Measurements from ENCODE around the gene HS1BP3.

DNA sequence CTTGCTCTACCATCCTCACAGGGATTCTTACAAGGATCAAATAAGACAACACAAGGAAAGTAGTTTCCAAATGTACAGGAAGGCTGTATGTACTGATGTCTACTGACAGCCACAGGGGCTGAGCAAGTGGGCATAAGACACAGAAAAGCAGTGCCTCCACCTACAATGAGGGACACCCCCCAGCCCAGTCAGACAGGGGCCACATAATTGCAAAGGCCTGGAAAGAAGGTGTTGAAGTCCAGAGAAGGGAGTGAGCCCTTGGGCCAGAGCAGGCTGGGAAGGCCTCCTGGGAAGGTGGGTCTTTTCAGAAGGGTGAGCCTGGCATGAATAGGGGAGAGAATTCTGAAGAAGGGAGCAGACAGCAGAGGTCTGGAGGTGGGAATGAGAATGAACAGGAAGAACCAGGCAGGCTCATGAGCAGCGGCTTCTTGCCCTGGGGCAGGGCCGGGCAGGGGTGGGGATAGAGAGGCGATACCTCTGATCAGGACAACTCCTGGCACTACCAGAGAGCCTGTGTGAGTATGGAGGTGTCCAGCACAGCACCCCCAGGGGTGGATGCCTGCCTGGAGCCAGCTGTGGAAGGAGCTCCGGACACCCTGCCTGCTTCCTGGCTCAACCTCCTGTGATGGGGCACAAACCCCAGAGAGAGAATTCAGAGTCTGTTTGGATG, 30.1 kb downstream of the HS1BP3 start:
- TF ChIP-seq CTCF (IDR thresholded peaks at IDR 0.05 in 4 of 5, conservative IDR thresholded peaks at IDR 0.05 in 1 of 5) (no peak), POLR2A (IDR thresholded peaks at IDR 0.05) (no peak)

Data from gastrocnemius medialis (tissue), 4 donors.